Suppressor macrophage treated with lipopolysaccharide for 1 hour (primary cell): ENCODE data around the gene ZC3H12C.

Source experiments
- DNase-seq, 3 donors: peaks; one replicate each; pipeline ENCODE4 v3.0.0-alpha.2; 2020 to 2022

The ZC3H12C gene

DNA sequence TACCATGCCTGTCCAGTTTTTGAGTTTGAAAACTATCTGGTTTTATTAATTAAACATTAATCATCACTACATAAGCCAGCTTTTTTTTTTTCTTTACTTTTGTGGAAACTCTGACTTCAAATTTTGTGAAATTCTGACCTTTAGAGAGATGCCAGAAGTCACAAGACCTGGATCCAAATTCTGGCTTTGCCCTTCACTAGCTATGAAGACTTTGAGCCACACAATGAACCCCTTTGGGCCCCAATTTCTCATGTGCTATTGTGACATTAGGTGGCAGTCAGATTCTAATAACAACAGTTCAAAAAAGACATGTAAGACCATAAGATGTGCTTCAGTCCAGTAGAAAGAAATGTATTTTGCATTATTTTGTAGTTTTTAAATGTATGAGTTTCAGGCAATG, 60.3 kb downstream of the ZC3H12C start:
- DNase-seq, result no peak

DNA sequence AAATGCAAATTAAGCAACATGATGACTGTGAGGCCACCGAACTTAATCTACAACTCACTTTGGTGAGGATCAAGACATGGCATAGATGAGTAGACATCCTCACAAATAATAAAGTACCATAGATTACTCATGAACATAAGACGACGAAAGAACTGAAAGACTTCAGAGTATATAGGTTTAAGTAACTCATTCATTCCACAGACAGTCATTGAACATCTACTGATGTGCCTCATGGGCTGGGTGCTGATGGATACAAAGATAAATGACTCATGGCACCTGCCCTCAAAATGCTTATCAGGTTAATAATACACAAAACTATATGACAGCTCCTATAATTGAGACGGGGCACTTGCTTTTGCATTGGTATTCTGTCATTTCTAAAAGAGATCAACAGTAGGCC, 63.3 kb downstream of the ZC3H12C start:
- DNase-seq, result no peak

DNA sequence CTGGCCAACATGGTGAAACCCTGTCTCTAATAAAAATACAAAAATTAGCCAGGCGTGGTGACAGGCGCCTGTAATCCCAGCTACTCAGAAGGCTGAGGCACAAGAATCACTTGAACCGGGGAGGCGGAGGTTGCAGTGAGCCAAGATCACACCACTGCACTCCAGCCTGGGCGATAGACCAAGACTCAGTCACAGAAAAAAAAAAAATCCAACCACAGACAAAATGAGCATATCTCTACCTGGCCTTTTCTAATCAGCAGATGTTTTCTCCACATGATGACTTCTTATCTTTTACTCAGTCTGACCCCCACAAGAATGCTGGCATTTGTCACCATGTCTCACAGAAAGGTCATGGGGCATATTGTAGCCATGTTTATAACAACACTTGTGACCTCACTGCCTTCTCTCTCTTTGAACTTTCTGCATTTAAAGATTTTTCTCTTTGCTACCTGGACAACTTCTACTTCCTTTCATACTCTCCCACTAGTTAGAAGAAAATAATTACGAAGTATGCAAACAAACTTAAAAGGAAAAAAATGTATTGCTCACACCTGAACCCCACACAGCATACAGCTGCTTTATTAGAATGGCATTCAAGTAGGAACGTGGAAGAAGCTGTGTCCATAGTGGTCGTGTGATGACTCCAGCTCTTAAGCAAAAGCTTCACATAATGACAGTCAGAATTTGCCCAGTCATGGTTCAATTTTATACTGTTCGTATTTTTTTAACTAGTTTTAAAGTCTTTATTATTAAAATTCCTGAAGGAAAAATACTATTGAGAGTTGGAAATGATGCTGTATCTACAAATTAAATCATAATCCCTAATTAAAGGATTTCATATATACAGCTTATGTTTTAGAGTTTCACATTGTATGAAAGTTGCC, 65.4 kb downstream of the ZC3H12C start:
- no peak for DNase-seq

DNA sequence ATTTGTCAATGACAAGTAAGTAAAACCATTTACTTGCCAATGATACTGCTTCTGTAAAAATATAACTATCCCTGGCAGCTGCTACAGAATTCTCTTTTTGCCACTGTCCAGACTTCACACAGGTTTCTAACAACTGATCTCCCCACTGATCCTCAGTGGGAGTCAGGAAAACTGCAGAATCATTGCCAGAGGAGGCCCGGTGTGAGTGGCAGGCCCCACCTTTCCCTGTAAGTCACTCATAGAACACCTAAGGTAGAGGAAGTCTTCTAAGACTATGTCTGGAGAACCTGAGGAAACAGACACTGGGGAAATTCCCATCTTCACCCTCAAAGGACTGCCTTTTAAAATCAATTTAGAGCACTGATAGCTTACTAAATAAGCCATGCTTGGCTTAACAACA, 66.3 kb downstream of the ZC3H12C start:
- DNase-seq, result no peak

DNA sequence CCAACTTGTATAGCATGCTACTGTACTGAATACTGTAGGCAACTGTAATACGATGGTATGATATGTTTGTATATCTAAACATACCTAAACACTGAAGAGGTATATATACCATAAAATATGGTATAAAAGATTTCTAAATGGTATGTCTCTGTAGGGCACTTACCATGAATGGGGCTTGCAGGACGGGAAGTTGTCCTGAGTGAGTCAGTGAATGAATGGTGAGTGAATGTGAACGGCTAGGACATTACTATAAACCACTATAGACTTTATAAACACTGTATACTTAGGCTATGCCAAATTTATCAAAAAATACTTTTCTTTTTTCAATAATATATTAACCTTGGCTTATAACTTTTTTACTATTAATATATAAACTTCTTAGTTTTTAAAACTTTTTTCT, 66.8 kb downstream of the ZC3H12C start:
- DNase-seq, result no peak

DNA sequence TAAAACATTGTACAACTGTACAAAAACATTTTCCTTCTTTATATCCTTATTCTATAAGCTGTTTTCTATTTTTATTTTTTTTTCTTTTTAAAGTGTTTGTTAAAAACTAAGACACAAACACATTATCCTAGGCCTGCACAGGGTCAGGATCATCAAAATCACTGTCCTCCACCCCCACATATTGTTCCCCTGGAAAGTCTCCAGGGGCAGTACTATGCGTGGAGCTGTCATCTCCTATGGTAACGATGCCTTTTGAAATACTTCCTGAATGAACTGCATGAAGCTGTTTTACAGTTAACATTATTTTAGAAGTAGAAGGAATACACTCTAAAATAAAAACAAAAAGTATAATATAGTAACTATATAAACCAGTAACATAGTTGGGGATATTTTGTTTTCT, 67.2 kb downstream of the ZC3H12C start:
- DNase-seq, result no peak

DNA sequence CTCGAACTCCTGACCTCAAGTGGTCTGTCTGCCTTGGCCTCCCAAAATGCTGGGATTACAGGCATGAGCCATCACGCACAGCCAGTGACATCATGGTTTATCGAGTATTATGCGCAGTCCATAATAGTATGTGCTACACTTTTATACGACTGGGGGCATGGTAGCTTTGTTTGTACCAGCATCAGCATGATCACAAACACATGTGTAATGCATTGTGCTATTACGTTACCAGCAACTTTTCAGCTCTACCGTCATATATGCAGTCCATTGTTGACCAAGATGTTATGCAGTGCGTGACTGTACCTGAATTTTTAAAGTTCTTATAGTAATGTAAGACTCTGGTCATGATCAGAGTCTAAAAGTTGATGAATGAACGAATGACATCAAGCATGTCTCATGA, 67.9 kb downstream of the ZC3H12C start:
- no peak for DNase-seq

DNA sequence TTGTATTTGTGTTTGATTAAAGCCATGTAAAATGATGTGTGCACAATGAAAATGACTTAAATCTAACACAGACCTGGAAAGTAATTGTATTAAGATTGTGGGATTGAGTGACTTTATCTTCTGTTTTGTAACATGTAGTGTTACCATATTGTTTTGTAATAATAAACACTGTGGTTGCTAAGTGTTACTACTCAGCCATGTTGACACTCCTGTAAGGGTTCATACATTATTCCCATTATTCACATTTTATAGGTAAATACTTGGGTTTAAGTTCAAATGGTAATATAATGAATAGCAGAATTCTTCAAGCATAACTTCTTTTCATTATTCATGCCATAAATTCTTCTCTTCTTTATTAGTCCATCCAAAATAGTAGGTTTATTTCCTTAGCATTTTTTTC, 69.0 kb downstream of the ZC3H12C start:
- DNase-seq, result no peak

DNA sequence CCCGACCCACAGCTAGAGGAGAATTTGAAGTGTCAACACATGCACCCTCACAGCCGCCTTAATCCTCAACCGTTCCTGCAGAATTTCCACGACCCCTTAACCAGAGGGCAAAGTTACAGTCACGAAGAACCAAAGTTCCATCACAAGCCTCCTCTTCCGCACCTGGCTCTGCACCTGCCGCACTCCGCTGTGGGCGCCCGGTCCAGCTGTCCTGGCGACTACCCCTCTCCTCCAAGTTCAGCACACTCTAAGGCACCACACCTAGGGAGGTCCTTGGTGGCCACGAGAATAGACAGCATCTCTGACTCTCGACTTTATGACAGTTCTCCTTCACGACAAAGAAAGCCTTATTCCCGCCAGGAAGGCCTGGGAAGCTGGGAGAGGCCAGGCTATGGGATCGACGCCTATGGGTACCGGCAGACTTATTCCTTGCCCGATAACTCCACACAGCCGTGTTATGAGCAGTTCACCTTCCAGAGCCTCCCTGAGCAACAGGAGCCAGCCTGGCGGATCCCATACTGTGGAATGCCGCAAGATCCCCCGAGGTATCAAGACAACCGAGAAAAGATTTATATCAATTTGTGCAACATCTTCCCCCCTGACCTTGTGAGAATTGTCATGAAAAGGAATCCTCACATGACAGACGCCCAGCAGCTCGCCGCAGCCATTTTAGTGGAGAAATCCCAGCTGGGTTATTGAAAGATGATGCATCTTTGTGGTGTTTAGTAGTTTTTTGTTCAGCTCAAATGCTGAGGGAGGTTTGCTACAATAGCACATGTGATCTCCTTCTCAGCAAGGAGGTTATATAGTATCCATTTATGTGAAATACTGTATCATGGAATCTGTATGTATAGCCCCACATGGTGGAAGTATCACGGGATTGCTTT, 72.1 kb downstream of the ZC3H12C start:
- no peak for DNase-seq

DNA sequence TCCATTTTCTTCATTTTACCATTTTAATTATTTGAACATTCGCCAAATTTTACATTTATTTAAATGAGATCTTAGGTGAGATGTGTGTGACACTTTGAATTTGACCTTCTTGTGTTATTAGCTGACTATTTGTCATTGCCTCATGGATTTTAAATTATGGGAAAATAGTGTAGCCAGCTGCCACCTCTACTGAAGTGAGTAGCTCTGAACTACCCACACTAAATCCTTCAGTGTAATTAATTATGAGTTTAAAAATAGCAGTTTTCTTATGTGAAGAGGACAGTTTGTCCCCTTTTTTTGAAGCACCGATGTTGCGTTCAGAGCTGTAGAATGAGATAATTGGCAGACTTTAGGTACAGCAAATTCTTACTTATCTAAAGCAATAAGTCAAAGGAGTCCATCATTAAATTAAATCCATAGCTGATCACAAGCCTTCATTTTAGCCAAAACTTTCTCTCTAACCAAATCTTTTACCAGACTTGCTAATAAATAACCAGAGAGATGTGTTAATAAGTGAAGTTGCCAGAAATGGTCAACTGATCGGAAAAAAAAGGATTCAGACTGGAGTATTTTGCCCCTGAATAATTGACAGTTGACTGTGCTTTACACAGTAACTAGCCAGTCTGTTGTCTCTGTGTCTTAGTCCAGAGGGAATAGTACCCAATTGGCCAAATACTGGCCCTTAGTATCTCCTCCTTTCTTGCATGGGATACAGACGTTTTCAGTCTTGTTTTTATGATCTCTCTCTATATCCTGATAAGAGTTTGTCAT, 75.0 kb downstream of the ZC3H12C start:
- DNase-seq, result no peak

DNA sequence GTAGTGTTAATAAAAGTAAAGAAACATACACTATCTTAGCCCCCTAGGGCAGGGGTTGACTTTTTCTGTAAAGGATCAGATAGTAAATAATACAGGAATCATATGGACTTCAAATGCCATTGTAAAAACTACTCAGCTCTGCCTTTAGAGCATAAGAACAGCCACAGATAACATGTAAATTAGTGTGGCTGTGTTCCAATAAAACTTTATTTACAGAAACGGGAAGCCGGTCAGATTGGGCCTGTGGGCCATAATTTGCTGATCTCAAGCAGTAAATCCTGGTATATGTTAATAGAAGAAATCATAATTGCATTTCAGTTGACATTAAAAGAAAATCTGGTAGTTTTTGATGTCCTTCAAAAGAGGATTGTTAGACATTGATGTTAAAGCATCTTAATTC, 76.5 kb downstream of the ZC3H12C start:
- no peak for DNase-seq

DNA sequence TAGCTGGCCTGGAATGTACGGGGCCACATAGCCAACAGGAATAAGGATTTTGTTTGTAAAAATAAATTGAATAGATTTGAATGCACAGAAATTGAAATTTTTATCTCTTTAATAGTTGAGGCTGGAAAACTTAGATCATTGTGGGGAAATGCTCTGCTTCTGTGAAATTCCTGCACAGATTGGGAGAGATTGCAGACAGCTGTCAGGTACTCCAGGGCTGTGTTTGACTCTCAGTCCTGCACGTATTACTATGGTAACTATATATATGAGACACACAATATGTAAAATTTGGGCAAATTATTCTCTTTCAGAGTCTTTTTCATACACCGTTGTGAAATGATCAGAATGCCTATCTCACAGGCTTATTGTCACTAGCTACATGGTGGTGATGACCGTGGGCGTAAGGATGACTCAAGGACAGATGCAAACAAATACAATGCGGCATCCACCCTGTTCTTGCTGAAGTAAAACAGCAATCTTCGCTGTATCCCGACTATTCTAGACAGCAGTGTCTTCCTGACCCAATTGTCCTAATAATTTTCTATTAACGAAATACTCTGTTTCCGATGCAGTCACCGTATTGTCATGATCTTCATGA, 79.4 kb downstream of the ZC3H12C start:
- peak; percentile 82 to 90 (median 86) for DNase-seq

DNA sequence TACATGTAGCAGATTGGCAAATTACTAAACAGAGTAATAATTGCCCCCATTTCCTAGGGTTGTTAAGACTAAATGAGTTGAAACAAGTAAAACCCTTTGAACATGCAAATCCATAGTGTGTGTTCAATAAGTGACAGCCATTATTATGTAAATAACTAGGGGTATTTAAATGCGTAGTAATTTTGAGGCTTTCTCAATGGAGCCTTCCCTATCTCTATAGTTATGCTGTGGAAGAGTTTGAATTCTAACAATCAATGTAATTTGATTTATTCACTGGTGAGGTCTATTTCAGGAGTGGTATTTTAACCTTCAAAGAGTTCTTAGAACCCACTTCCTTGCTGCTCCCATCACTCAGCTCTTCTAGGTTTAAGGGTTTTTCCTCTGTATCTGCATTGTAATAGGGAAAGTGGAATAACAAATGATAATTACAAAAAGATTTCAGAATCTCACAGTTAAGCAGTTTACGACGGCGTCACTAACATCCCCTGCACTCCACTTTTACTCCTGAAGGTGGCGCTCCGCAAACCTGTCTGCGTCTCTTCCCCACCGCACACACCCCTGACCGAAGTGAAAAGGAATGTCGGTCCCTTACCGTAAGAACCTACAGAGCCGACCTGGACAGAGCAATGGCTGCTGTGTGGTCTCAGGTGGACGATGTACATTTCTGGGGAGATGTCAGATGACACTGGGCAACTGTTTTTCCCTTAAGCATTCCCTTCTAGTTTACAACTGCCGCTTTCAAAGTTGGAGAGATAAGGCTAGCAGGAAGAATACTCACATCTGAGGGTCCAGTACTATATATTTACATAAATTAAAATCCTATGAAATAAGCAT, 80.8 kb downstream of the ZC3H12C start:
- peak; percentile 65 to 69 (median 67) for DNase-seq

DNA sequence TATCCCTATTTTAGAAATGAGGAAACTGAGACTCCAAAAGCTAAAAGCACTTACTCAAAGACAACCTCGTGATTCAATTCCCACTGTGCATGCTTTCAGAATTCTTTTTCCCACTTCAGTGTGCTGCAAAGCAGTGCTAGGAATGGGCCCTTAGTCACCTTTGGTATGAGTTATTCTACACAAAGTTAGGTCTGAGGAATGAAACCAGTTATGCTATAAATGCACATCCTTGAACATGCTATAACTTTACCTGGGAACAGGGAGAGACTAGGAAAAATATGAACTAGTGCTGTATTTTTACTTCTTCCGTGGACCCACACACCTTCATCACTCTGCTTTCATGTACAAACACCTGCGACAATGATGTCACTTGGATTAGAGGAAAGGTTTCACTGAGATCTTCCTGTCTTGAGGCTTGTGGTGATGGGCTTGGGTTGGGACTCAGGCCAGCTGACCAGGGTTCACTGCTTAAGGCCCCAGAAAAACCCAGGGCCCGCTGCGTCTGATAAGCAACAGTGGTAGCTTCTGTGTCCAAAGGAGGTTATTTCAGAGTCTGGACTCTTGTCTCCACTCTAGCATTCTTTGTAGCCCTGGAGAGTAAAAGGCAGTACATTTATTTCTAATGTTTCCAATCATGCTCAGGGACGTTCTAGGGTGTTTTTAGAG, 81.6 kb downstream of the ZC3H12C start:
- DNase-seq, result peak in 2 of 3 donors; percentile 53 to 56

DNA sequence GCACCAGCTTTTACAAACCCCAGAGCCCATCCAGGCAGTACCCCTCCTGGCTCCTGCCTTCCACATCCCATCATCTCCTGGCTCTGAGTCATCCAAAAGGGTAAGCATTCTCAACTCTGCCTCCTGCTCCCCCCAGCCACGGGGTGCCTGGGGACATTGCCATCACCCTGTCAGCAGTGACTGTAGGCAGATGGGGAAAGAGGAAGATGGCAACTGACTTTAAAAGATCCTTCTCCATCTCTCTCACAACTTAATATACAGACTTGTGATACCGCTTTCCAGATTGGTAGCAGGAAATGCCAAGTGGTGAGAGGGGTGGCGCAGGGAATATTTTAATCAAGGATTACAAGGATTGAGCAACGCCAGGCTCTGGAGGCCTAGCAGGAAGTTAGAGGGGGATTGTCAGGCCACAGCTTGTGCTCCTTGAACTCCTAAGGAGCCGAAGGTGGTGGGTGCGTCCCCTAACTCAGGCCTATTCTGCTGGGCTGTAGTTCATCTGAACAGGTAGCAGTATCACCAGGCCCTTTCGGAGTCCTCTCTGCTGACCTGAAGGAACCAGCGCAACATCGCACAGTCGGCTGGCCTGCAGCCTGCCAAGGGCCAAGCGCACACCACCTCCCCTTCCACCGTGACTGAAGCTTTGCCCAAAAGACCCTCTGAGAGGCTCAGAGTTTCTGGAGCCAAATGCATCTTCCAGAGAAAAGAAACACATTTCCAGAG, 83.3 kb downstream of the ZC3H12C start:
- peak; percentile 77 to 80 (median 78) for DNase-seq

DNA sequence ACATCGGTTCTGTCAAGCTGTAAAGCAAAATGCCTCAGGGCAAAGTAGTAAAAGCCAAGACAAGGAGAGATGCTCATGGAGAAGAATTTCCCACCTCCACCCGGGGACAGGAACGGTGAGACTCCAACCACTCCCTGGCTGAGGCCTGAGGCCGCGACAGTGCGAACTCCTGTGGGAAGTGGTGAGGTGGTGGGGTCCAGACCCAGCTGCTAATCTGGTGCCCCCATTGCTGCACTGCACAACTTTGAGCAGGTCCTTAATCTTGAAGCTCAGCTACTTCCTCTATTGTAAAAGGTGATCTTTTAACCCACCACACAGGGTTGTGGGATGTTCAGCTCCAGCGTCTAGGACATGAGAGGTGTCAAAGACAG, 83.9 kb downstream of the ZC3H12C start:
- DNase-seq, result no peak

DNA sequence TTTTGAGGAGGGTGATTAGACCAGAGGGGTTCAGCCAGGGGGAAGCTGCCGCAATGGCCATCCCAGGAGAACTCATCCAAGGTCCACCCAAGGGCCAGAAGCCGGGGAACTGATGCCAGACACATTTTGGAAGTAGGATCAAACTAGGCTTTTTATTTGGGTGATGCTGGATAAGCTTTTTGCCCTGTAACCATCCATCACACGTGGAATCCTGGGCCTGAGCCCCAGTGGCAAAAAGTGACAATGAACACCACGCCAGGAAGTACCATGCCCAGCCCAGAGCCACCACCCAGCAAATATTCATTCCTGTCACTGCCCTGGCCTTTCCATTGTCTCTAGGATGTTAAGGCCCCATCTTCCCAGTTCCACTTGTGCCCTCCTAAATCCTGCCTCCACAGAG, 85.9 kb downstream of the ZC3H12C start:
- peak in 1 of 3 donors; percentile 10 for DNase-seq

DNA sequence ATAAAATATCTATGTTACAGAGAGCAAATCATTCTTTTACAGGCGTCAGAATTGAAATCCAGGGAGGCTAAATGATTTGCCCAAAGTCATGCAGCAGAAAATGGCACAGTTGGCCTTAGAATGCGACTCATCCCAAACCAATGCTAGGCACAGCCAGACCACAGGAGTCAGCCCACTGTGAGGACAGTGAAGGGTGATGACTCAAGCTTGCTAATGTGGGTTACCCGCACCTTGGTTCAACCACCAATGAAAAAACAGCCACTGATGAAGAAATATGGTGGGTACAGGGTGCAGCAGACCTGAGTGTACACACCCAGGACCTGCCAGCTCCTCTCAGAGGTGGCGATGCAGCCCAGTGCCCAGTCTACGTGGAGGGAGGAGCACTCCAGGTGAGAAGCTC, 89.7 kb downstream of the ZC3H12C start:
- peak in 2 of 3 donors; percentile 58 to 67 for DNase-seq

DNA sequence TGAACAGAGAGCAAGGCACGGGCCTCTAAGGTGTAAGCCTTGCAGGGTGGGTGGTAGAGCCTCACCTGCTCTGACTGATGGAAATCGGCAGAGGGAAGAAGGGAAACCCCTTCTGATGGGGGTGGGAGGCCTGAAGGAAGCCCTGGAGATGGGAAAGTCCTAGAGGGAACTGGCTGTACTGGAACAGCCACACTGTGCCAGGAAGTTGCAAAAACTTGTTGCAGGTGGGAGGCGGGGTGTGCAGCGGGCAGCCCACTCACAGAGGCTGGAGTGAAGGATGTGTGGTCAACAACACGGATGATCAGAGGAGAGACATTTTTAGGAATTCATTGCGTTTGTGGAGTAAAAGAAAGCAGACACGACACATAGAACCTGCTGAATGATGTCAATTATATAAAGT, 91.3 kb downstream of the ZC3H12C start:
- DNase-seq, result peak; percentile 75 to 84 (median 81)

DNA sequence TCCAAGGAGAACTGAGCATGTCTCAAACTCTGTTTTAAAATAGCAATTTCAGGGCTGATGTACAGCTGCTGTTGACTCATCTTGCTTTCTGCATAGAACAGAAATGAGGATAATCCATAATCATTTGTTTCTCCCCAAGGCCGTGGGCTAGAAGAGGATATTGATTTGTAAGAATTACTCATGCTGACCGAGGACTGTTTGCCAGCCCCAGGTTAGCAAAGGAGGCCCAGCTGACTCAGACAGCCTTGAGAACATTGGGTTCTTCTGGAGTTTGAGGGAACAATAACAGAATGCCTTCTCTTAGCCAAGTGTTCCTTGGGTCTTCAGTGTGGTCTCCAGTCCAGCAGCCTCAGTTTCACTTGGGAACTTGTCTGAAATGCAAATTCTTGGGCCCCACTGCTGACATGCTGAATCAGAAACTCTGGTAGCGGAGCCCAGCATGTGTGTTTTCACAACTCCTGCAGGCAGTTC, 92.0 kb downstream of the ZC3H12C start:
- DNase-seq, result peak in 2 of 3 donors; percentile 37 to 59
